OCI-LY1 (cell line): ENCODE results near the gene COL18A1.

Source experiments
- EZH2 ChIP-seq: fragments of 200-600 bp; sonication (generic), shearing (Covaris generic); IDR thresholded peaks from 2 replicates; pipeline ENCODE4 v1.8.0; 2017; ENCODE audit warnings: borderline replicate concordance, mixed run types, mild to moderate bottlenecking, antibody characterized with exemption, low read length, moderate library complexity, mixed read lengths
- TF ChIP-seq, protein P1 (sequence below): fragments of 200-600 bp; sonication (generic), shearing (Covaris generic); IDR thresholded peaks from 2 replicates; pipeline ENCODE4 v1.5.1; 2017; ENCODE audit warnings: mild to moderate bottlenecking, antibody characterized with exemption, low read length, moderate library complexity, mixed read lengths

- TF ChIP-seq, protein P1, sequence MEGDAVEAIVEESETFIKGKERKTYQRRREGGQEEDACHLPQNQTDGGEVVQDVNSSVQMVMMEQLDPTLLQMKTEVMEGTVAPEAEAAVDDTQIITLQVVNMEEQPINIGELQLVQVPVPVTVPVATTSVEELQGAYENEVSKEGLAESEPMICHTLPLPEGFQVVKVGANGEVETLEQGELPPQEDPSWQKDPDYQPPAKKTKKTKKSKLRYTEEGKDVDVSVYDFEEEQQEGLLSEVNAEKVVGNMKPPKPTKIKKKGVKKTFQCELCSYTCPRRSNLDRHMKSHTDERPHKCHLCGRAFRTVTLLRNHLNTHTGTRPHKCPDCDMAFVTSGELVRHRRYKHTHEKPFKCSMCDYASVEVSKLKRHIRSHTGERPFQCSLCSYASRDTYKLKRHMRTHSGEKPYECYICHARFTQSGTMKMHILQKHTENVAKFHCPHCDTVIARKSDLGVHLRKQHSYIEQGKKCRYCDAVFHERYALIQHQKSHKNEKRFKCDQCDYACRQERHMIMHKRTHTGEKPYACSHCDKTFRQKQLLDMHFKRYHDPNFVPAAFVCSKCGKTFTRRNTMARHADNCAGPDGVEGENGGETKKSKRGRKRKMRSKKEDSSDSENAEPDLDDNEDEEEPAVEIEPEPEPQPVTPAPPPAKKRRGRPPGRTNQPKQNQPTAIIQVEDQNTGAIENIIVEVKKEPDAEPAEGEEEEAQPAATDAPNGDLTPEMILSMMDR: no peak
- no peak for TF ChIP-seq EZH2
Observed at GRCh38 chr21:45460611-45461368, 55.8 kb downstream of the COL18A1 start.
